Ovary (tissue), 9 donors: Measurements from ENCODE around the gene SCAMP4. TPM values are rescaled to one million over a fixed set of nuclear protein-coding genes. Genes with fewer than 3 reads are reported as not detected.

ENCODE experiments used
- DNase-seq, 5 donors: peaks; one replicate each; pipeline ENCODE4 v3.0.0-alpha.2; 2019 to 2020
- H3K27ac ChIP-seq, 2 donors: fragments of 200-600 bp; one replicate each; pipeline versions ENCODE4 v1.5.1 to v1.8.0; 2019 to 2022
- H3K27me3 ChIP-seq: fragments of 200-600 bp; one replicate; pipeline ENCODE4 v1.8.0; 2022
- H3K36me3 ChIP-seq: fragments of 200-600 bp; sonication (generic); one replicate; pipeline ENCODE4 v1.5.1; 2019
- H3K4me1 ChIP-seq: one replicate; pipeline ENCODE4 v1.8.1; 2013; ENCODE audit warnings: mild to moderate bottlenecking, moderate library complexity; ENCODE audit not compliant: insufficient read depth
- H3K4me3 ChIP-seq: fragments of 200-600 bp; sonication (generic); one replicate; pipeline ENCODE4 v1.5.1; 2017
- H3K9me3 ChIP-seq, 2 donors: fragments of 200-600 bp in 1 of 2; sonication (generic) in 1 of 2; one replicate each; pipeline versions ENCODE4 v1.5.1 to v1.8.1; 2013 to 2019; ENCODE audit warnings: mild to moderate bottlenecking in 1 of 2, moderate library complexity in 1 of 2
- EP300 ChIP-seq: sonication (generic); formaldehyde crosslinking; IDR thresholded peaks from one replicate; pipeline ENCODE4 v1.6.1; 2017; ENCODE audit warnings: antibody characterized with exemption
- POLR2A ChIP-seq: fragments of 450-650 bp; IDR thresholded peaks from one replicate; pipeline ENCODE4 v1.6.1; 2017; ENCODE audit warnings: antibody characterized with exemption, mild to moderate bottlenecking, moderate library complexity
- WGBS, 3 donors: extraction: QIAGEN DNeasy Blood & Tissue Kit in 1 of 3; methylation state at CpG; one replicate each; pipeline versions ENCODE4 v1.1.5 to v1.1.7; 2013 to 2017; 5-methylcytosine and 5-hydroxymethylcytosine counted together
- intact Hi-C, 4 donors: fragments of 100-400 bp; cut with DNase I; formaldehyde crosslinking; loops; one replicate each; pipeline versions ENCODE4 v1.11.0 to v1.15.1; 2022 to 2023
- polyA plus RNA-seq, 2 donors: library from polyadenylated mRNA; stranded (reverse); fragments of 200-250 nt in 1 of 2; fragments of 350-450 nt in 1 of 2; fragmentation: Illumina TruSeq in 1 of 2; extraction: RNeasy Lipid Tissue Mini Kit (QIAGEN cat#74804) in 1 of 2; gene quantifications; one replicate each; pipeline ENCODE4 v1.2.3, GENCODE V29; 2013 to 2014
- total RNA-seq, 7 donors: library from RNA; depleted of rRNA in 2 of 7; stranded (reverse); fragments of >200 nt in 2 of 7; fragmentation: NEBNext Ultra II Directional in 3 of 7; extraction: Animal tissue kit (Norgen Biotek cat#: 25700) in 3 of 7; gene quantifications; one replicate each; pipeline versions ENCODE4 v1.1.0 to v1.2.4, GENCODE V29; 2016 to 2023
- TF ChIP-seq, protein P1 (sequence below), 3 donors: fragments of 450-650 bp in 2 of 3; fragments of 200-600 bp in 1 of 3; IDR thresholded peaks; one replicate each; pipeline versions ENCODE4 v1.5.1 to v1.8.0; 2016 to 2022; ENCODE audit warnings: antibody characterized with exemption in 3 of 3, mild to moderate bottlenecking in 1 of 3
- donor health status: DM: no; HTN: no; CAD: no; lungs with moderate emphysema.
- donor health status: DM: no; HTN: no; CAD: no.
- donor health status: Bipolar disorder and iron deficiency.
- donor health status: DM: yes; HTN: yes; CAD: no.
- donor health status: DM: no; HTN: no; CAD: no.
- donor health status: DM: yes; HTN: yes; CAD: no.

The SCAMP4 gene
- total and polyA plus RNA-seq, 9 donors: 11.7 to 87.0 (median 56.5) TPM

DNA sequence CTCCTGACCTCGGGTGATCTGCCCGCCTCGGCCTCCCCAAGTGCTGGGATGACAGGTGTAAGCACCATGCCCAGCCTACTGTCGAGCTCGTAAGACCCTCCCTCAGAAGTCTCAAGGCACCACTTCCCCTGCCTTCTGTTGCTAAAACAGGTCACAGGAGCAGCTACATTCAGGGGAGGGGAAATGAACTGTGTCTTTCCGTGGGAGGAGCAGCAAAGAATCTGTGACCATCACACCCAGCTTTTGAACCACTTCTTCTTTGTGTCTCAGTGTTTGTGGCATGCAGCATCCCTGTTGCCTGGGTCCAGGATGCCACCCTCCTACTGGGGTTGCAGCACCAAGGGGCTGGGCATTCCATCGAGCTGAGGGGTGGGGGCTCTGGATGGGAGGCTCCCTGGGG, 28.0 kb downstream of the SCAMP4 start:
- TF ChIP-seq, protein P1, sequence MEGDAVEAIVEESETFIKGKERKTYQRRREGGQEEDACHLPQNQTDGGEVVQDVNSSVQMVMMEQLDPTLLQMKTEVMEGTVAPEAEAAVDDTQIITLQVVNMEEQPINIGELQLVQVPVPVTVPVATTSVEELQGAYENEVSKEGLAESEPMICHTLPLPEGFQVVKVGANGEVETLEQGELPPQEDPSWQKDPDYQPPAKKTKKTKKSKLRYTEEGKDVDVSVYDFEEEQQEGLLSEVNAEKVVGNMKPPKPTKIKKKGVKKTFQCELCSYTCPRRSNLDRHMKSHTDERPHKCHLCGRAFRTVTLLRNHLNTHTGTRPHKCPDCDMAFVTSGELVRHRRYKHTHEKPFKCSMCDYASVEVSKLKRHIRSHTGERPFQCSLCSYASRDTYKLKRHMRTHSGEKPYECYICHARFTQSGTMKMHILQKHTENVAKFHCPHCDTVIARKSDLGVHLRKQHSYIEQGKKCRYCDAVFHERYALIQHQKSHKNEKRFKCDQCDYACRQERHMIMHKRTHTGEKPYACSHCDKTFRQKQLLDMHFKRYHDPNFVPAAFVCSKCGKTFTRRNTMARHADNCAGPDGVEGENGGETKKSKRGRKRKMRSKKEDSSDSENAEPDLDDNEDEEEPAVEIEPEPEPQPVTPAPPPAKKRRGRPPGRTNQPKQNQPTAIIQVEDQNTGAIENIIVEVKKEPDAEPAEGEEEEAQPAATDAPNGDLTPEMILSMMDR (IDR thresholded peaks at IDR 0.05): no peak
- TF ChIP-seq EP300: no peak
- no peak for TF ChIP-seq POLR2A
- peaks cover 11% of the 10 kb centered on the region for H3K4me1 ChIP-seq
- no peak for DNase-seq
- H3K27me3 ChIP-seq: no peaks in the 10 kb centered on the region
- intact Hi-C loops: loop anchor here in 2 of 4 donors (10.0 kb wide), 2 partner anchors 132 to 142 kb away; no protein-coding TSS in a partner anchor
- H3K9me3 ChIP-seq: no peaks in the 10 kb centered on the region
- WGBS, 3 donors: 59 to 71% (median 66%) methylated on average over 7 of the region's 7 CpGs
- no peak overlapping the region for H3K27ac ChIP-seq
- no peaks in the 10 kb centered on the region for H3K36me3 ChIP-seq
- H3K4me3 ChIP-seq: no peak overlapping the region

DNA sequence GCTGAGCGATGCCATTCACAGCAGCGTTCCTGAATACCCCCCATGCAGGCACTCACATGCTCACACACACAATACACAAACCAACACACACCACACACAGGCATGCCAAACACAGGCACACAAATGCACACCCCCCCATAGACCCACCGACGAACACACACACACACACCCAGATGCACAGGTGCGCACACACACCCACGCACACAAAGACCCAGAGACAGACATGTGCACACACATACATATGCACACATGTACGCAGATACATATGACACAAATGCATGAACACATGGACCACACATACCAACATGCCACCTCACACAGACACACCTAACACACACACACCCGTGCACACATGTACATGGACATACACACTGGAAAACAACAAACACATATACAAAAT, 28.7 kb downstream of the SCAMP4 start:
- Histone ChIP-seq H3K4me1 (peaks cover 11% of the 10 kb centered on the region), H3K36me3 (no peaks in the 10 kb centered on the region), H3K4me3 (no peak overlapping the region), H3K9me3 (no peaks in the 10 kb centered on the region), H3K27me3 (no peaks in the 10 kb centered on the region), H3K27ac (no peak overlapping the region)
- TF ChIP-seq, protein P1 (IDR thresholded peaks at IDR 0.05): no peak
- TF ChIP-seq POLR2A: no peak
- no peak for TF ChIP-seq EP300
- no peak for DNase-seq
- 87 to 90% (median 88%) methylated on average over 8 of the region's 8 CpGs for WGBS, 3 donors
- intact Hi-C loops: loop anchor here in 2 of 4 donors (10.0 kb wide), 2 partner anchors 131 to 141 kb away; no protein-coding TSS in a partner anchor

DNA sequence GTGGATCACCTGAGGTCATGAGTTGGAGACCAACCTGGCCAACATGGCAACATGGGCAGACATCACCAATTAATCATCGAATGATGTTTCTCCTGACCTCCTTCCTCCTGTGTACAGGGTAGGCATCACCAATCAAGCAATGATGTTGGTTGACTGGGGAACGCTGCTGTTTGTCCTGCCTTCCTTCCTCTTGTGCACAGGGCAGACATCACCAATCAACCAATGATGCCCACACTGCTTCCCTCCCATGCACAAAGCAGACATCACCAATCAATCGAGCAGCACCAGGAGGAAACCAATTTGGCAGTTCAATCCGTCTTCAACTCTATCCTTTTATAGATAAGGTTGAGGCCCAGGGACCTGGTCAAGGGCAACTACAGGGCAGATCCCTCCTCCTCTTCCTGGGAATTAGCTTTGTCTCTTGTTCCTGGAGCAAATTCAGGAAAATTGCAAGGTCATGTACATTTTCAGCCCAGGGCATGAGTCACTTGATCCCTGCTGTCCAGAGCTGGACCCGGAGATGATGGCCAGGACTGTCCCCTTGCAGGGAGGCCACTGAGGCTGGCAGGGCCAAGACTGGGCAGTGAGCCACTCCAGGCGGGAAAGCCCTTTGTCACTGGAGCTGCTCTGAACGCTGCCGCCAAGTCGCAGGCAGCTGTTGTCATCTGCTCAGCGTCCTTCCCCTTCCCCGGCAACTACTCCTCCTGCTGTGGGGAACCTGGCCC, 30.4 kb downstream of the SCAMP4 start:
- WGBS, 3 donors: 46 to 55% (median 50%) methylated on average over 11 of the region's 11 CpGs
- intact Hi-C loops: loop anchor here in 3 of 4 donors (5.0 to 10.0 kb wide), 3 partner anchors 77 to 139 kb away; no protein-coding TSS in a partner anchor
- Histone ChIP-seq H3K36me3 (no peaks in the 10 kb centered on the region), H3K4me3 (no peak overlapping the region), H3K27ac (no peak overlapping the region), H3K27me3 (no peaks in the 10 kb centered on the region), H3K4me1 (peaks cover 6% of the 10 kb centered on the region), H3K9me3 (no peaks in the 10 kb centered on the region)
- TF ChIP-seq, protein P1 (IDR thresholded peaks at IDR 0.05): no peak
- DNase-seq: no peak

DNA sequence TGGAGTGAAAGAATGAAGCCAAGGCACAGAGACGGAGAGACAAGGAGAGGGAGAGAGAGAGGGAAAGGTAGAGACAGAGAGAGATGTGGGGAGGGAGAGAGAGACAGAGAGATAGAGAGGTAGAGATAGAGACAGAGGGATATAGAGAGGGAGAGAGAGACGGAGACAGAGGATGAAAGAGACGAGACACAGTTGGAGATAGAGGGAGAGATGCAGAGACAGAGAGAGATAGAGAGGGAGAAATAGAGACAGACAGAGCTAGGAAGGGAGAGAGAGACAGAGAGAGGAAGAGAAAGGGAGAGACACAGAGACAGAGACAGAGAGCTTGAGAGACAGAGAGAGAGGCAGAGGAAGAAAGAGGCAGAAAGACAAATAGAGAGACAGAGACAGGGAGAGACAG, 31.2 kb downstream of the SCAMP4 start:
- Histone ChIP-seq H3K9me3 (no peaks in the 10 kb centered on the region), H3K27ac (no peak overlapping the region), H3K4me1 (peaks cover 6% of the 10 kb centered on the region), H3K36me3 (no peaks in the 10 kb centered on the region), H3K4me3 (no peak overlapping the region), H3K27me3 (no peaks in the 10 kb centered on the region)
- no peak for DNase-seq
- intact Hi-C loops: loop anchor here in 3 of 4 donors (5.0 to 10.0 kb wide), 3 partner anchors 76 to 138 kb away; no protein-coding TSS in a partner anchor
- WGBS, 3 donors: 77 to 80% (median 78%) methylated on average over 3 of the region's 3 CpGs
- no peak for TF ChIP-seq EP300
- no peak for TF ChIP-seq POLR2A
- TF ChIP-seq, protein P1 (IDR thresholded peaks at IDR 0.05): no peak
